GM18867 (cell line): ENCODE results near the gene HIRA.

Experiments
- ATAC-seq: cut with Tn5 transposase; IDR thresholded peaks from one replicate; pipeline ENCODE4 v1.9.1; 2021; ENCODE audit warnings: mild to moderate bottlenecking, moderate library complexity; ENCODE audit not compliant: unreplicated experiment

The HIRA gene

DNA sequence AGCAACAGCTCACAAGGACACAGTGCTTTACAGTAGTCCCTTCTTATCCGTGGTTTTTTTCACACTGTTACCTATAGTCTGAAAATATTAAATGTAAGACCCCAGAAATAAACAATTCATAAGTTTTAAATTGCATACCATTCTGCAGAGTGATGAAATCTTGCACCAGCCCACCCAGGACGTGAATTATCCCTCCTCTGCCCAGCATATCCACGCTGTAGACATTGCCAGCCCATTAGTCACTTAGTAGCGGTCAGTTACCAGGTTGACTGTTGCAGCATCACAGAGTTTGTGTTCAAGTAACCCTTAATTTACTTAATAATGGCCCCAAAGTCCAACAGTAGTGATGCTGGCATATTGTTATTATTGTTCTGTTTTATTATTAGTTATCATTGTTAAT lies 143.6 kb downstream of the HIRA start:
- no peak for ATAC-seq

DNA sequence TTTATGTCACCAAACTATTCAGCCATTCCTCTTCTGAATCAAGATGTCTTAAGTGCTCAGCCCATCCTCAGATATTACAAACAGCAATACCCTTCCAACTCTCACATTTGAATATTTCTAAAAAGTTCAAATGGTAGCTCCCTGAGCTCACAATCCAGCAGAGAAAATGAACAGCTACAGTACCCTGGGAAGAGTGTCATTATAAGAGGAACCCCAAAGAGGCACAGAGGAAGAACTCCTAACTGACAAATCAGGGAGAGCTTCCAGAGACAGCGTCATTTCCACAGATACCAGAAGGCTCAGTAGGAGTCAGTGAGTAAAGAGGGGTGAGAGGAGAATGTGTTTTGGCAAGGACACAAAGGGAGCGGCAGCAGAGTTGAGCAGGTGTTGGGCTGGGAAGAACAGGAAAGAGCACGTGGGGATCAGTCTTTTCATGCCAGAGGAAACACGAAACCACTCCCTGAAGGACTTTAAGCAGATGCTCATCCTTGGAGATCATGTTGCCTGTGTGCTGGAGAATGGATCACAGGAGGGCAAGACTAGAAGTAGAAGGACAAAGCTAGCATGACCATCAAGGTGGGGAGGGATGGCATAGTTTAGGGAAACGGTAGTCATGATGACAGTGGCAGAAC lies 144.3 kb downstream of the HIRA start:
- no peak for ATAC-seq

GRCh38 chr22:19285831-19286230 lies 145.7 kb downstream of the HIRA start:
- no peak for ATAC-seq
